A549 treated with Mapracorat at 1 μM for 4 hours (cell line): Measurements from ENCODE around the gene IL17REL. TPM values are rescaled to one million over a fixed set of nuclear protein-coding genes. Genes with fewer than 3 reads are reported as not detected.

Source experiments
- total RNA-seq: library from RNA; stranded (reverse); fragments of 200-300 nt; extraction: Qiagen RNA extraction; gene quantifications from 5 replicates; pipeline ENCODE4 v1.2.3, GENCODE V29; 2022

IL17REL gene
- 0.04 to 0.06 TPM (median 0.05 TPM) in 5 replicates for total RNA-seq

GRCh38 chr22:50012211-50013181, at the start of gene IL17REL:
TSS of gene IL17REL (minus strand) at chr22:50012765. CDS start at chr22:50012646, 119 bp downstream.

GRCh38 chr22:50058061-50058905, 45.7 kb upstream of the IL17REL start, which contains the start of gene TTLL8:
TSS of gene TTLL8 (minus strand) at chr22:50058298.

GRCh38 chr22:49960159-49961004, 52.2 kb downstream of the IL17REL start, which contains the start of gene PIM3:
TSS of gene PIM3 (plus strand) at chr22:49960772. CDS start at chr22:49960948, 176 bp downstream.

Other genes with a start within 250 kb of the IL17REL start
- gene BRD1, start 184.9 kb downstream of the IL17REL start, total RNA-seq, result 12.0 to 16.0 TPM (median 15.0 TPM) in 5 replicates
- gene ZBED4, start 158.9 kb downstream of the IL17REL start, total RNA-seq, result 9.8 to 12.8 TPM (median 11.3 TPM) in 5 replicates
- gene ALG12, start 94.3 kb downstream of the IL17REL start, total RNA-seq, result 6.0 to 13.7 TPM (median 11.4 TPM) in 5 replicates
- 21.1 to 32.6 TPM (median 27.6 TPM) in 5 replicates for gene CRELD2, start 94.1 kb downstream of the IL17REL start, total RNA-seq
- gene PIM3, start 52.0 kb downstream of the IL17REL start, total RNA-seq, result 36.1 to 78.7 TPM (median 74.6 TPM) in 5 replicates
- not detected in 5 replicates for gene TTLL8, start 45.5 kb upstream of the IL17REL start, total RNA-seq
- gene MLC1, start 72.7 kb upstream of the IL17REL start, total RNA-seq, result not detected in 5 replicates
- gene MOV10L1, start 77.2 kb upstream of the IL17REL start, total RNA-seq, result not detected in 5 replicates
- gene PANX2, start 158.0 kb upstream of the IL17REL start, total RNA-seq, result 5.1 to 7.0 TPM (median 6.5 TPM) in 5 replicates
- gene TRABD, start 173.1 kb upstream of the IL17REL start, total RNA-seq, result 21.9 to 37.7 TPM (median 37.1 TPM) in 5 replicates
- gene SELENOO, start 188.2 kb upstream of the IL17REL start, total RNA-seq, result 12.3 to 20.5 TPM (median 20.0 TPM) in 5 replicates
- 6.1 to 12.0 TPM (median 11.0 TPM) in 5 replicates for gene TUBGCP6, start 232.3 kb upstream of the IL17REL start, total RNA-seq
- 6.5 to 14.1 TPM (median 12.6 TPM) in 5 replicates for gene HDAC10, start 238.5 kb upstream of the IL17REL start, total RNA-seq
- 17.2 to 30.4 TPM (median 25.2 TPM) in 5 replicates for gene MAPK12, start 248.9 kb upstream of the IL17REL start, total RNA-seq